ENCODE data around the gene ASCL2.

Gene ASCL2

GRCh38 chr11:2275334-2276279, 5.2 kb upstream of the ASCL2 start:
- Histone ChIP-seq H3K4me1 (ENCODE audit: control insufficient read depth, low read length) (no peaks in the 10 kb centered on the region), H3K27ac (ENCODE audit: low read depth, low read length) (no peak overlapping the region), H3K9me3 (ENCODE audit: control insufficient read depth, insufficient read depth, low read length) (no peaks in the 10 kb centered on the region), H3K9me2 (replicated peaks; ENCODE audit: control insufficient read depth, low read length) (no peaks in the 10 kb centered on the region), H3K79me2 (ENCODE audit: control insufficient read depth, low read length) (no peaks in the 10 kb centered on the region), H3K36me3 (ENCODE audit: control insufficient read depth, low read length) (no peaks in the 10 kb centered on the region), H4K20me1 (ENCODE audit: control insufficient read depth, insufficient read depth, low read depth, low read length) (no peaks in the 10 kb centered on the region), H3K4me2 (ENCODE audit: low read length) (no peak overlapping the region), H3K4me3 (ENCODE audit: low read length) (no peak overlapping the region), H3F3A (ENCODE audit: control insufficient read depth, insufficient read depth) (no peaks in the 10 kb centered on the region), H3K27me3 (ENCODE audit: control insufficient read depth, low read length) (peaks cover 20% of the 10 kb centered on the region)
- TF ChIP-seq EZH2phosphoT487 (IDR thresholded peaks at IDR 0.05; ENCODE audit: borderline replicate concordance, low read length) (no peak), CTCF (IDR thresholded peaks at IDR 0.05; ENCODE audit: low read depth, low read length, poor library complexity, severe bottlenecking) (no peak)

GRCh38 chr11:2273771-2274170, 3.4 kb upstream of the ASCL2 start:
- Histone ChIP-seq H4K20me1 (ENCODE audit: control insufficient read depth, insufficient read depth, low read depth, low read length) (no peaks in the 10 kb centered on the region), H3K36me3 (ENCODE audit: control insufficient read depth, low read length) (no peaks in the 10 kb centered on the region), H3K4me2 (ENCODE audit: low read length) (no peak overlapping the region), H3K4me1 (ENCODE audit: control insufficient read depth, low read length) (0 out of 2 replicates have a peak, but pooled peaks cover 4% of the 10 kb centered on the region), H3F3A (ENCODE audit: control insufficient read depth, insufficient read depth) (no peaks in the 10 kb centered on the region), H3K9me3 (ENCODE audit: control insufficient read depth, insufficient read depth, low read length) (no peaks in the 10 kb centered on the region), H3K4me3 (ENCODE audit: low read length) (no peak overlapping the region), H3K27ac (ENCODE audit: low read depth, low read length) (no peak overlapping the region), H3K9me2 (replicated peaks; ENCODE audit: control insufficient read depth, low read length) (no peaks in the 10 kb centered on the region), H3K27me3 (ENCODE audit: control insufficient read depth, low read length) (peaks cover 20% of the 10 kb centered on the region), H3K79me2 (ENCODE audit: control insufficient read depth, low read length) (no peaks in the 10 kb centered on the region)
- TF ChIP-seq CTCF (IDR thresholded peaks at IDR 0.05; ENCODE audit: low read depth, low read length, poor library complexity, severe bottlenecking) = no peak
- no peak for TF ChIP-seq EZH2phosphoT487 (IDR thresholded peaks at IDR 0.05; ENCODE audit: borderline replicate concordance, low read length)

- Histone ChIP-seq H3F3A (ENCODE audit: control insufficient read depth, insufficient read depth) (no peaks in the 10 kb centered on the region), H3K9me2 (replicated peaks; ENCODE audit: control insufficient read depth, low read length) (no peaks in the 10 kb centered on the region), H3K9me3 (ENCODE audit: control insufficient read depth, insufficient read depth, low read length) (no peaks in the 10 kb centered on the region), H3K4me1 (ENCODE audit: control insufficient read depth, low read length) (0 out of 2 replicates have a peak, but pooled peaks cover 4% of the 10 kb centered on the region), H3K79me2 (ENCODE audit: control insufficient read depth, low read length) (no peaks in the 10 kb centered on the region), H3K27ac (ENCODE audit: low read depth, low read length) (no peak overlapping the region), H3K4me2 (ENCODE audit: low read length) (no peak overlapping the region), H3K27me3 (ENCODE audit: control insufficient read depth, low read length) (peaks cover 20% of the 10 kb centered on the region), H3K36me3 (ENCODE audit: control insufficient read depth, low read length) (no peaks in the 10 kb centered on the region), H4K20me1 (ENCODE audit: control insufficient read depth, insufficient read depth, low read depth, low read length) (no peaks in the 10 kb centered on the region), H3K4me3 (ENCODE audit: low read length) (no peak overlapping the region)
- no peak for TF ChIP-seq EZH2phosphoT487 (IDR thresholded peaks at IDR 0.05; ENCODE audit: borderline replicate concordance, low read length)
- TF ChIP-seq CTCF (IDR thresholded peaks at IDR 0.05; ENCODE audit: low read depth, low read length, poor library complexity, severe bottlenecking) = no peak
These were observed 2.9 kb upstream of the ASCL2 start for GRCh38 chr11:2273311-2273710.
